HepG2 (cell line): Measurements from ENCODE around the gene TPRN. TPM values are rescaled to one million over a fixed set of nuclear protein-coding genes. Genes with fewer than 3 reads are reported as not detected.

Experiments used
- ARNTL ChIP-seq: sonication (generic); formaldehyde crosslinking; IDR thresholded peaks from 2 replicates; pipeline ENCODE4 v1.4.0; 2020; ENCODE audit warnings: mild to moderate bottlenecking, missing genetic modification reagents
- BRCA1 ChIP-seq: sonication (generic); formaldehyde crosslinking; IDR thresholded peaks from 2 replicates; pipeline ENCODE4 v1.4.0; 2020; ENCODE audit warnings: missing genetic modification reagents
- EP300 ChIP-seq, 3 experiments: sonication (generic) in 1 of 3; formaldehyde crosslinking in 1 of 3; IDR thresholded peaks; 2 replicates each; pipeline versions ENCODE4 v1.5.1 to v1.6.1; 2011 to 2020; ENCODE audit warnings: low read depth in 2 of 3, low read length in 2 of 3, borderline replicate concordance in 1 of 3, improper control_type of control experiment in 1 of 3, mild to moderate bottlenecking in 1 of 3, missing genetic modification reagents in 1 of 3, moderate library complexity in 1 of 3
- FOXM1 ChIP-seq: sonication (generic); formaldehyde crosslinking; IDR thresholded peaks from 2 replicates; pipeline ENCODE4 v1.5.0; 2020; ENCODE audit warnings: missing genetic modification reagents
- FOXP1 ChIP-seq, 2 experiments: fragments of 450-650 bp in 1 of 2; IDR thresholded peaks; 2 replicates each; pipeline ENCODE4 v1.6.1; 2017 to 2018; ENCODE audit warnings: antibody characterized with exemption in 1 of 2
- GZF1 ChIP-seq: sonication (generic); formaldehyde crosslinking; IDR thresholded peaks from 2 replicates; pipeline ENCODE4 v1.5.1; 2020; ENCODE audit warnings: mild to moderate bottlenecking, missing genetic modification reagents
- HMG20B ChIP-seq: conservative IDR thresholded peaks from 2 replicates; pipeline ENCODE4 v1.6.1; 2016; ENCODE audit warnings: missing genetic modification reagents, missing compliant biosample characterization
- IRF1 ChIP-seq: sonication (generic); formaldehyde crosslinking; IDR thresholded peaks from 2 replicates; pipeline ENCODE4 v1.4.0; 2020; ENCODE audit warnings: low read depth, mild to moderate bottlenecking, missing genetic modification reagents
- MIER3 ChIP-seq: IDR thresholded peaks from 2 replicates; pipeline ENCODE4 v1.6.1; 2016; ENCODE audit warnings: missing compliant biosample characterization, borderline replicate concordance
- NBN ChIP-seq: fragments of 450-650 bp; conservative IDR thresholded peaks from 2 replicates; pipeline ENCODE4 v1.6.1; 2017
- NCOR1 ChIP-seq: fragments of 200-600 bp; sonication (generic); IDR thresholded peaks from 2 replicates; pipeline ENCODE4 v1.7.0; 2017; ENCODE audit warnings: antibody characterized with exemption, low read length, borderline replicate concordance
- NFKBIZ ChIP-seq: IDR thresholded peaks from 2 replicates; pipeline ENCODE4 v1.6.1; 2018; ENCODE audit warnings: missing genetic modification reagents, missing compliant biosample characterization
- NR2F2 ChIP-seq: IDR thresholded peaks from 2 replicates; pipeline ENCODE4 v1.6.1; 2012; ENCODE audit warnings: low read depth, inconsistent platforms, borderline replicate concordance
- PREB ChIP-seq: sonication (generic); formaldehyde crosslinking; IDR thresholded peaks from 2 replicates; pipeline ENCODE4 v1.4.0; 2020; ENCODE audit warnings: missing genetic modification reagents
- RORA ChIP-seq: sonication (generic); formaldehyde crosslinking; IDR thresholded peaks from 2 replicates; pipeline ENCODE4 v1.5.0; 2020; ENCODE audit warnings: mild to moderate bottlenecking, missing genetic modification reagents, moderate library complexity
- TBL1XR1 ChIP-seq: fragments of 150-350 bp; IDR thresholded peaks from 2 replicates; pipeline ENCODE4 v1.6.1; 2014; ENCODE audit warnings: borderline replicate concordance, low read length; ENCODE audit not compliant: partially characterized antibody
- TRAFD1 ChIP-seq: sonication (generic); formaldehyde crosslinking; IDR thresholded peaks from 2 replicates; pipeline ENCODE4 v1.5.1; 2020; ENCODE audit warnings: missing genetic modification reagents, mild to moderate bottlenecking, borderline replicate concordance
- U2AF1 ChIP-seq: fragments of 200-400 bp; formaldehyde crosslinking; optimal IDR thresholded peaks from 2 replicates; pipeline ENCODE3; 2017; ENCODE audit warnings: mild to moderate bottlenecking, low read depth, low read length
- ZBTB20 ChIP-seq: sonication (generic); formaldehyde crosslinking; IDR thresholded peaks from 2 replicates; pipeline ENCODE4 v1.8.1; 2023; ENCODE audit warnings: missing genetic modification reagents, low read depth, mild to moderate bottlenecking, borderline replicate concordance
- ZFP1 ChIP-seq: IDR thresholded peaks from 2 replicates; pipeline ENCODE4 v1.6.1; 2016
- ZFP90 ChIP-seq: sonication (generic); formaldehyde crosslinking; IDR thresholded peaks from 2 replicates; pipeline ENCODE4 v1.8.0; 2022; ENCODE audit warnings: missing genetic modification reagents, mild to moderate bottlenecking, inconsistent platforms, borderline replicate concordance
- ZMYM2 ChIP-seq: sonication (generic); formaldehyde crosslinking; IDR thresholded peaks from 2 replicates; pipeline ENCODE4 v1.8.0; 2022; ENCODE audit warnings: mild to moderate bottlenecking, missing genetic modification reagents
- ZNF251 ChIP-seq: sonication (generic); formaldehyde crosslinking; IDR thresholded peaks from 2 replicates; pipeline ENCODE4 v1.9.0; 2021; ENCODE audit warnings: mild to moderate bottlenecking, missing genetic modification reagents
- ZNF335 ChIP-seq: sonication (generic); formaldehyde crosslinking; IDR thresholded peaks from 2 replicates; pipeline ENCODE4 v1.4.0; 2020; ENCODE audit warnings: missing genetic modification reagents
- ZNF577 ChIP-seq: sonication (generic); formaldehyde crosslinking; IDR thresholded peaks from 2 replicates; pipeline ENCODE4 v1.4.0; 2020; ENCODE audit warnings: mild to moderate bottlenecking, low read depth, missing genetic modification reagents, borderline replicate concordance
- ZNF616 ChIP-seq: sonication (generic); formaldehyde crosslinking; IDR thresholded peaks from 2 replicates; pipeline ENCODE4 v1.5.0; 2020; ENCODE audit warnings: low read depth, mild to moderate bottlenecking, missing genetic modification reagents
- ZNF619 ChIP-seq: sonication (generic); formaldehyde crosslinking; IDR thresholded peaks from 2 replicates; pipeline ENCODE4 v1.4.0; 2020; ENCODE audit warnings: mild to moderate bottlenecking, missing genetic modification reagents
- ZNF678 ChIP-seq: sonication (generic); formaldehyde crosslinking; IDR thresholded peaks from 2 replicates; pipeline ENCODE4 v1.4.0; 2020; ENCODE audit warnings: mild to moderate bottlenecking, missing genetic modification reagents
- ZNF7 ChIP-seq: IDR thresholded peaks from 2 replicates; pipeline ENCODE4 v1.6.1; 2016; ENCODE audit warnings: missing biosample characterization, missing genetic modification reagents
- ZNF776 ChIP-seq: sonication (generic); formaldehyde crosslinking; IDR thresholded peaks from 2 replicates; pipeline ENCODE4 v1.4.0; 2020; ENCODE audit warnings: mild to moderate bottlenecking, missing genetic modification reagents
- polyA plus RNA-seq, 8 experiments: library from polyadenylated mRNA; depleted of rRNA in 3 of 8; stranded (reverse) in 7 of 8; unstranded in 1 of 8; fragments of >200 nt; fragmentation: Illumina TruSeq in 4 of 8; extraction: Trizol in 4 of 8; gene quantifications; 2 replicates each; pipeline versions ENCODE4 v1.2.1 to v1.2.3, GENCODE V29; 2011 to 2016; ENCODE audit warnings: low read depth in 4 of 8, missing spikeins in 1 of 8, mixed read lengths in 1 of 8; ENCODE audit not compliant: insufficient read depth in 1 of 8
- total RNA-seq, 5 experiments: library from RNA; depleted of rRNA; stranded (reverse); fragments of >200 nt; fragmentation: Illumina TruSeq; extraction: Trizol; gene quantifications; 2 replicates each; pipeline ENCODE4 v1.2.3, GENCODE V29; 2016; ENCODE audit warnings: low read depth in 1 of 5

The TPRN gene
- total and polyA plus RNA-seq, 2 of the 13 experiments (the other 11 are each of a cell fraction or from before 2014, with no cell fraction given), result 10.1 to 19.2 TPM

- TF ChIP-seq PREB (CRISPR knock-in tag) (no peak), FOXP1 (IDR thresholded peaks at IDR 0.05) (no peak), FOXP1 (CRISPR knock-in tag; IDR thresholded peaks at IDR 0.05) (no peak), TRAFD1 (CRISPR knock-in tag) (no peak), TBL1XR1 (no peak), NFKBIZ (CRISPR knock-in tag) (no peak), ZBTB20 (CRISPR knock-in tag) (no peak), FOXM1 (no peak), ARNTL (no peak), GZF1 (no peak), ZNF577 (no peak), MIER3 (CRISPR knock-in tag) (0 out of 2 replicates have a peak, but pooled peaks have one; percentile 59), ZNF776 (CRISPR knock-in tag) (no peak), ZNF251 (no peak), RORA (CRISPR knock-in tag) (no peak), U2AF1 (no peak), IRF1 (CRISPR knock-in tag) (no peak), ZNF335 (CRISPR knock-in tag) (no peak), HMG20B (no peak), NBN (no peak), ZNF619 (CRISPR knock-in tag) (no peak), ZFP1 (CRISPR knock-in tag) (no peak), EP300 (IDR thresholded peaks at IDR 0.05; ENCODE audit: low read depth in 2 of 2, low read length in 2 of 2) (no peak), EP300 (CRISPR knock-in tag; IDR thresholded peaks at IDR 0.05; ENCODE audit: borderline replicate concordance) (no peak), ZFP90 (CRISPR knock-in tag) (no peak), ZMYM2 (CRISPR knock-in tag) (no peak), ZNF678 (CRISPR knock-in tag) (no peak), ZNF616 (no peak), NCOR1 (no peak), BRCA1 (CRISPR knock-in tag) (no peak), NR2F2 (no peak), ZNF7 (CRISPR knock-in tag) (no peak)
These were observed 26.7 kb upstream of the TPRN start, which contains the start of gene RNF224 (continued) for GRCh38 chr9:137227054-137227852.
